ENCODE data around the gene RAB34.

- TF ChIP-seq CTCF (IDR thresholded peaks at IDR 0.05) (no peak), POLR2AphosphoS5 (IDR thresholded peaks at IDR 0.05) (peak; percentile 37)
Observed at GRCh38 chr17:28744972-28745785, 27.5 kb upstream of the RAB34 start.
